Upper lobe of left lung (tissue), 4 donors: ENCODE measurements around the gene TMEM247.
"Not testable (repeated sequence)": the region's sequence is repeated elsewhere in the genome, so short reads cannot be mapped to it uniquely, and the experiment has no call there.

Experiments used
- POLR2A ChIP-seq, 4 donors: fragments of 450-650 bp; IDR thresholded peaks; one replicate each; pipeline ENCODE4 v1.5.1; 2016 to 2017; ENCODE audit warnings: antibody characterized with exemption in 4 of 4, mild to moderate bottlenecking in 2 of 4
- TF ChIP-seq, protein P1 (sequence below), 6 experiments: fragments of 450-650 bp in 4 of 6; fragments of 200-600 bp in 2 of 6; sonication (generic) in 2 of 6; IDR thresholded peaks; one replicate each; pipeline ENCODE4 v1.5.1; 2016 to 2019; ENCODE audit warnings: antibody characterized with exemption in 6 of 6

DNA sequence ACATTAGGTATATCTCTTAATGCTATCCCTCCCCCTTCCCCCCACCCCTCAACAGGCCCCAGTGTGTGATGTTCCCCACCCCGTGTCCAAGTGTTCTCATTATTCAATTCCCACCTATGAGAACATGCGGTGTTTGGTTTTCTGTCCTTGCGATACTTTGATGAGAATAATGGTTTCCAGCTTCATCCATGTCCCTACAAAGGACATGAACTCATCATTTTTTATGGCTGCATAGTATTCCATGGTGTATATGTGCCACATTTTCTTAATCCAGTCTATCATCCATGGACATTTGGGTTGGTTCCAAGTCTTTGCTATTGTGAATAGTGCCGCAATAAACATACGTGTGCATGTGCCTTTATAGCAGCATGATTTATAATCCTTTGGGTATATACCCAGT lies 7.2 kb upstream of the TMEM247 start:
- TF ChIP-seq POLR2A (IDR thresholded peaks at IDR 0.05) = not testable (repeated sequence)
- TF ChIP-seq, protein P1, sequence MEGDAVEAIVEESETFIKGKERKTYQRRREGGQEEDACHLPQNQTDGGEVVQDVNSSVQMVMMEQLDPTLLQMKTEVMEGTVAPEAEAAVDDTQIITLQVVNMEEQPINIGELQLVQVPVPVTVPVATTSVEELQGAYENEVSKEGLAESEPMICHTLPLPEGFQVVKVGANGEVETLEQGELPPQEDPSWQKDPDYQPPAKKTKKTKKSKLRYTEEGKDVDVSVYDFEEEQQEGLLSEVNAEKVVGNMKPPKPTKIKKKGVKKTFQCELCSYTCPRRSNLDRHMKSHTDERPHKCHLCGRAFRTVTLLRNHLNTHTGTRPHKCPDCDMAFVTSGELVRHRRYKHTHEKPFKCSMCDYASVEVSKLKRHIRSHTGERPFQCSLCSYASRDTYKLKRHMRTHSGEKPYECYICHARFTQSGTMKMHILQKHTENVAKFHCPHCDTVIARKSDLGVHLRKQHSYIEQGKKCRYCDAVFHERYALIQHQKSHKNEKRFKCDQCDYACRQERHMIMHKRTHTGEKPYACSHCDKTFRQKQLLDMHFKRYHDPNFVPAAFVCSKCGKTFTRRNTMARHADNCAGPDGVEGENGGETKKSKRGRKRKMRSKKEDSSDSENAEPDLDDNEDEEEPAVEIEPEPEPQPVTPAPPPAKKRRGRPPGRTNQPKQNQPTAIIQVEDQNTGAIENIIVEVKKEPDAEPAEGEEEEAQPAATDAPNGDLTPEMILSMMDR (IDR thresholded peaks at IDR 0.05) = not testable (repeated sequence)
